PC-3 (cell line): ENCODE results near the gene OPA3.

Source experiments
- CTCF ChIP-seq: fragments of 300-600 bp; sonication (generic); conservative IDR thresholded peaks from 2 replicates; pipeline ENCODE4 v1.5.1; 2017; ENCODE audit warnings: antibody characterized with exemption, low read depth, mild to moderate bottlenecking, low read length
- EZH2 ChIP-seq: fragments of 300-600 bp; sonication (generic); IDR thresholded peaks from one replicate; pipeline ENCODE4 v1.6.1; 2017; ENCODE audit warnings: antibody characterized with exemption, mild to moderate bottlenecking, low read length; ENCODE audit not compliant: unreplicated experiment
- EZH2phosphoT487 ChIP-seq: fragments of 300-600 bp; sonication (generic); IDR thresholded peaks from 2 replicates; pipeline ENCODE4 v1.6.1; 2018; ENCODE audit warnings: mild to moderate bottlenecking, antibody characterized with exemption, low read length, borderline replicate concordance

- no peak for TF ChIP-seq EZH2phosphoT487
- TF ChIP-seq CTCF, result peak; percentile 84
- TF ChIP-seq EZH2, result no peak
Measured at GRCh38 chr19:45558399-45558878, 26.2 kb downstream of the OPA3 start.
